Left ventricle myocardium inferior (tissue), 1 donor: Measurements from ENCODE around the gene MAST2. TPM values are rescaled to one million over a fixed set of nuclear protein-coding genes. Genes with fewer than 3 reads are reported as not detected.
"Not testable (repeated sequence)": the region's sequence is repeated elsewhere in the genome, so short reads cannot be mapped to it uniquely, and the experiment has no call there.

Experiments
- DNase-seq: peaks from one replicate; pipeline ENCODE4 v3.0.0-alpha.2; 2020
- H3K27ac ChIP-seq: fragments of 200-600 bp; replicated peaks from 2 replicates; pipeline ENCODE4 v1.8.0; 2021
- H3K27me3 ChIP-seq: fragments of 200-600 bp; 2 replicates; pipeline ENCODE4 v1.8.0; 2021; ENCODE audit warnings: low read depth
- H3K36me3 ChIP-seq: fragments of 200-600 bp; 2 replicates; pipeline ENCODE4 v1.8.0; 2021
- H3K4me1 ChIP-seq: fragments of 200-600 bp; 2 replicates; pipeline ENCODE4 v1.8.0; 2021
- H3K4me3 ChIP-seq: fragments of 200-600 bp; 2 replicates; pipeline ENCODE4 v1.8.0; 2021; ENCODE audit warnings: mild to moderate bottlenecking, moderate library complexity
- H3K9me3 ChIP-seq: fragments of 200-600 bp; replicated peaks from 2 replicates; pipeline ENCODE4 v1.8.0; 2021
- intact Hi-C: fragments of 100-400 bp; cut with micrococcal nuclease; formaldehyde crosslinking; loops from one replicate; pipeline ENCODE4 v1.11.0; 2022
- total RNA-seq: library from RNA; stranded (reverse); fragmentation: NEBNext Ultra II Directional; extraction: Animal tissue kit (Norgen Biotek cat#: 25700); gene quantifications from one replicate; pipeline ENCODE4 v1.2.1, GENCODE V29; 2021
- TF ChIP-seq, protein P1 (sequence below): fragments of 200-600 bp; IDR thresholded peaks from 2 replicates; pipeline ENCODE4 v1.8.0; 2021; ENCODE audit warnings: antibody characterized with exemption, mild to moderate bottlenecking, borderline replicate concordance
- donor health status: DM: no; HTN: yes; CAD: no; lungs with severe emphysema.

Gene MAST2
- total RNA-seq, 1 donor from 2014 or later, result 104 TPM

DNA sequence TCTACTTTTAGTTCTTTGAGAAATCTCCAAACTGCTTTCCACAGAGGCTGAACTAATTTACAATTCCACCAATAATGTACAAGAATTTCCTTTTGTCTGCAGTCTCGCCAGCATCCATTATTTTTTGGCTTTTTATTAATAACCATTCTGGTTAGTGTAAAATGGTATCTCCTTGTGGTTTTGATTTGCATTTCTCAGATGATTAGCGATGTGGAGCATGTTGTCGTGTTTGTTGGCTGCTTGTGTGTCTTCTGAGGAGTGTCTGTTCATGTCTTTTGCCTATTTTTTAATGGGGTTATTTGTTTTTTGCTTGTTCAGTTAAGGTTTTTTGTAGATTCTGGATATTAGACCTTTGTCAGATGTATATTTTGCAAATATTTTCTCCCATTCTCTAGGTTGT is 131.5 kb downstream of the MAST2 start:
- Histone ChIP-seq H3K9me3 (no peaks in the 10 kb centered on the region), H3K4me1 (peaks cover 15% of the 10 kb centered on the region), H3K27ac (no peak overlapping the region), H3K36me3 (peaks cover 3% of the 10 kb centered on the region), H3K27me3 (no peaks in the 10 kb centered on the region), H3K4me3 (no peak overlapping the region)
- TF ChIP-seq, protein P1, sequence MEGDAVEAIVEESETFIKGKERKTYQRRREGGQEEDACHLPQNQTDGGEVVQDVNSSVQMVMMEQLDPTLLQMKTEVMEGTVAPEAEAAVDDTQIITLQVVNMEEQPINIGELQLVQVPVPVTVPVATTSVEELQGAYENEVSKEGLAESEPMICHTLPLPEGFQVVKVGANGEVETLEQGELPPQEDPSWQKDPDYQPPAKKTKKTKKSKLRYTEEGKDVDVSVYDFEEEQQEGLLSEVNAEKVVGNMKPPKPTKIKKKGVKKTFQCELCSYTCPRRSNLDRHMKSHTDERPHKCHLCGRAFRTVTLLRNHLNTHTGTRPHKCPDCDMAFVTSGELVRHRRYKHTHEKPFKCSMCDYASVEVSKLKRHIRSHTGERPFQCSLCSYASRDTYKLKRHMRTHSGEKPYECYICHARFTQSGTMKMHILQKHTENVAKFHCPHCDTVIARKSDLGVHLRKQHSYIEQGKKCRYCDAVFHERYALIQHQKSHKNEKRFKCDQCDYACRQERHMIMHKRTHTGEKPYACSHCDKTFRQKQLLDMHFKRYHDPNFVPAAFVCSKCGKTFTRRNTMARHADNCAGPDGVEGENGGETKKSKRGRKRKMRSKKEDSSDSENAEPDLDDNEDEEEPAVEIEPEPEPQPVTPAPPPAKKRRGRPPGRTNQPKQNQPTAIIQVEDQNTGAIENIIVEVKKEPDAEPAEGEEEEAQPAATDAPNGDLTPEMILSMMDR, result no peak
- DNase-seq, result no peak
- intact Hi-C loops, result no loop called here

DNA sequence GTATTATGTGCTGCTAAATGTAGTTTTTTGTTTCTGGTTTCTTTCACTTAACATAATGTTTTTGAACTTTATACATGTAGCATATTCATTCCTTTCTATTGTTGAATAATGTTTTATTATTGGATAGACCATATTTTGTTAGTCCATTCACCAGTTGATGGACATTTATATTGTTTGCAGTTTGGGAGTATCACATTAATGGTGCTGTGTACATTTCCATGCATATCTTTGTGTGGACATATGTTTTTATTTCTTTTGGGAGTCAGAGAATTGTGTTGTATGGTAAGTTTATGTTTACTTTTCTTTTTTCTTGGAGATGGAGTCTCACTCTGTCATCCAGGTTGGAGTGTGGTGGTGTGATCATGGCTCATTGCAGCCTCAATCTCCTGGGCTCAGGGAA is 134.6 kb downstream of the MAST2 start:
- Histone ChIP-seq H3K27ac (no peak overlapping the region), H3K4me1 (no peaks in the 10 kb centered on the region), H3K27me3 (no peaks in the 10 kb centered on the region), H3K9me3 (peaks cover 8% of the 10 kb centered on the region), H3K4me3 (no peak overlapping the region), H3K36me3 (peaks cover 3% of the 10 kb centered on the region)
- no peak for DNase-seq
- TF ChIP-seq, protein P1, result no peak
- intact Hi-C loops, result no loop called here

DNA sequence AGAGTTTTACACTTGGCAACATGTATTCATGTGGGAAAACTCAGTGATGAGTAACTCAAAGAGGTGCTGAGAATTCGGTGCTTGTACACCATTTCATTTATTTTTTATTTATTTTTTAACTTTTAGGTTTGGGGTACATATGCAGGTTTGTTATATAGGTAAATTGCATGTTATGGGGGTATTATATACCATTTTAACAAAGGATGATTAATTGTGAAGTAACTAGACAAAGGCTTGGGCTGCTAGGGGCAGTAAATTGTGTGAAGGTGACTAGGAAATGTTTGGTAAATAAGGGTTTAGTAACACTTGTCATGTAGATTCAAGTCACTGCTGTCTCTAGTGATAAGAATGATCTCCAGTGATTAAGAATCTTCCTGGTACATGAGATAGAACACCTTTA is 139.0 kb downstream of the MAST2 start:
- DNase-seq, result no peak
- peaks cover 3% of the 10 kb centered on the region for H3K36me3 ChIP-seq
- H3K27me3 ChIP-seq, result no peaks in the 10 kb centered on the region
- TF ChIP-seq, protein P1, result no peak
- H3K4me1 ChIP-seq, result peaks cover 27% of the 10 kb centered on the region
- no peak overlapping the region for H3K4me3 ChIP-seq
- H3K27ac ChIP-seq, result no peak overlapping the region
- intact Hi-C loops, result no loop called here
- H3K9me3 ChIP-seq, result peaks cover 8% of the 10 kb centered on the region

DNA sequence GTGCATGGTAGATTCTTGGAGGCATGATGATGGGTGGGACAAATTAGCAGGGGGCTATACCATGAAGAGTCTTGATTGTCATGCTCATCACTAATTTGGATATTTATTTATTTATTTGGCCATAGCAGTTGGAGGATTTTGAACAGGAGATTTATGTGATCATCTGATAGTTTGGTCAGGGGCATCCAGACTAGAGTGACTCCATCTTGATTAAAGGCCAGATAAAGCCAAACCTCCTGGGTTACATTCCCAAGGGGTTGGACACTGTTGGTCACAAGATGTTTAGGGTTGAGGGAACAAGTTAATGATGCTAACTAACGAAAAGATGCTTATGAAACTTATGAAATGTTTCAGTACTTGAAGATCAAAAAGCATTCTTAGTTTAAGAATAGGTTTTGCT is 139.8 kb downstream of the MAST2 start:
- H3K4me3 ChIP-seq, result no peak overlapping the region
- H3K4me1 ChIP-seq, result peaks cover 27% of the 10 kb centered on the region
- H3K36me3 ChIP-seq, result peaks cover 10% of the 10 kb centered on the region
- H3K27ac ChIP-seq, result no peak overlapping the region
- H3K27me3 ChIP-seq, result no peaks in the 10 kb centered on the region
- H3K9me3 ChIP-seq, result peaks cover 13% of the 10 kb centered on the region
- TF ChIP-seq, protein P1, result no peak
- no peak for DNase-seq
- intact Hi-C loops, result no loop called here

DNA sequence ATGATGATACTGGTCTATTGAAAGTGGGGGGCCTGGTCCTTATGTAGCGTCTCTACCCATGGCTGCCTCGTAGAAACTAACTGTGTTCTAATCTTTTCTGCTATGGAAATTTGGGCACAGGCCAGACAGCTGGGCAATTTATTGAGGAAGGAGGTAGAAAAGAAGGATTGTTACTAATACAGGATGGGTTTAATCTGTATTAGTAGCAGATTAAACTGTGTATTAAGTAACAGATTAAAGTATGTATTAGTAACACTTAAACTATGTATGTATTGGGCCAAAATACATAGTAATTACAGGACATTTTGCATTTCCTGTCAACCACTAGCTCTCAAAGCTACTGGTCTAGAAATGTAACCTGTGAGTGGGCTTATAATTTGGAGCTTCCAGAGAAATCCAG is 142.0 kb downstream of the MAST2 start:
- DNase-seq, result no peak
- Histone ChIP-seq H3K27ac (no peak overlapping the region), H3K9me3 (peaks cover 18% of the 10 kb centered on the region), H3K36me3 (peaks cover 7% of the 10 kb centered on the region), H3K4me3 (no peak overlapping the region), H3K4me1 (peaks cover 27% of the 10 kb centered on the region), H3K27me3 (no peaks in the 10 kb centered on the region)
- intact Hi-C loops, result no loop called here
- TF ChIP-seq, protein P1, result no peak

DNA sequence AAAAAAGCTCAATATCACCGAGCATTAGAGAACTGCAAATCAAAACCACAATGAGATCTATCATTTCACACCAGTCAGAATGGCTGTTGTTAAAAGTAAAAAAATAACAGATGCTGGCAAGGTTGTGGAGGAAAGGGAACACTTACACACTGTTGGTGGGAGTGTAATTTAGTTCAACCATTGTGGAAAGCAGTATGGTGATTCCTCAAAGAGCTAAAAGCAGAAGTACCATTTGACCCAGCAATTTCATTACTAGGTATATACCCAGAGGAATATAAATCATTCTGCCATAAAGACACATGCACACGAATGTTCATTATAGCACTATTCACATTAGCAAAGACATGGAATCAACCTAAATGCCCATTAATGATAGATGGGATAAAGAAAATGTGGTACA is 146.1 kb downstream of the MAST2 start:
- H3K36me3 ChIP-seq, intact Hi-C loops, H3K4me3 ChIP-seq, H3K27me3 ChIP-seq, DNase-seq, H3K27ac ChIP-seq: not testable (repeated sequence)
- H3K4me1 ChIP-seq, result peaks cover 50% of the 10 kb centered on the region
- H3K9me3 ChIP-seq, result peaks cover 10% of the 10 kb centered on the region
